HepG2 (cell line): ENCODE measurements around the gene ACSM3. TPM values are rescaled to one million over a fixed set of nuclear protein-coding genes. Genes with fewer than 3 reads are reported as not detected.
"Not testable (repeated sequence)": the region's sequence is repeated elsewhere in the genome, so short reads cannot be mapped to it uniquely, and the experiment has no call there.

ENCODE experiments used
- ATAC-seq: fragments of 200-7000 bp; cut with Tn5 transposase; 3 replicates; pipeline ENCODE4 v1.9.1; 2020; ENCODE audit warnings: mild to moderate bottlenecking, moderate library complexity
- BruUV-seq: library from RNA; stranded (reverse); fragments of 400-500 nt; replicated peaks from 2 replicates; lab custom pipeline; 2021; lab: Mats Ljungman, UMichigan
- CTCF ChIA-PET: fragments of 300-600 bp; formaldehyde crosslinking; extraction: SDS; loops from one replicate; lab custom pipeline; 2021; ENCODE audit warnings: low total read pairs, inconsistent platforms, low intra/inter-chr PET ratio; lab: Yijun Ruan, JAX
- POLR2A ChIA-PET: fragments of 350-600 bp; sonication (Branson Sonifier 250); formaldehyde crosslinking; loops from one replicate; lab custom pipeline; 2020; ENCODE audit warnings: antibody characterized with exemption, inconsistent platforms; lab: Yijun Ruan, JAX
- DNase-seq: peaks from one replicate; pipeline ENCODE4 v3.0.0-alpha.2; 2015; ENCODE audit warnings: low spot score
- FAIRE-seq: peaks from 3 replicates; lab custom pipeline; 2011; peaks lifted over from hg19 to GRCh38; lab: Jason Lieb, UNC
- H2AFZ ChIP-seq: one replicate; pipeline ENCODE4 v1.6.1; 2011; ENCODE audit warnings: low read length, inconsistent platforms
- H3K27ac ChIP-seq: fragments of 300-600 bp; 3 replicates; pipeline ENCODE4 v1.8.0; 2011; ENCODE audit warnings: mixed run types, mild to moderate bottlenecking, mixed read lengths, low read length, inconsistent platforms; ENCODE audit not compliant: insufficient read depth; ENCODE audit errors: extremely low read length
- H3K27me3 ChIP-seq, 2 experiments: fragments of 200-600 bp in 1 of 2; 2 replicates in 1 of 2; 3 replicates in 1 of 2; pipeline versions ENCODE4 v1.6.0 to v1.8.0; 2011; ENCODE audit warnings: low read length in 2 of 2, mild to moderate bottlenecking in 2 of 2, moderate library complexity in 2 of 2, inconsistent platforms in 1 of 2; ENCODE audit not compliant: insufficient read depth in 2 of 2, control insufficient read depth in 1 of 2
- H3K36me3 ChIP-seq, 2 experiments: fragments of 200-600 bp in 1 of 2; replicated peaks in 1 of 2; 2 replicates in 1 of 2; 3 replicates in 1 of 2; pipeline versions ENCODE4 v1.5.1 to v1.8.0; 2011; ENCODE audit warnings: low read length in 2 of 2, inconsistent platforms in 1 of 2; ENCODE audit not compliant: insufficient read depth in 2 of 2, control insufficient read depth in 1 of 2
- H3K4me1 ChIP-seq: 2 replicates; pipeline ENCODE4 v1.5.1; 2012; ENCODE audit warnings: low read length, inconsistent platforms; ENCODE audit not compliant: insufficient read depth
- H3K4me2 ChIP-seq: 2 replicates; pipeline ENCODE4 v1.6.0; 2011; ENCODE audit warnings: low read depth, low read length, inconsistent platforms
- H3K4me3 ChIP-seq, 3 experiments: fragments of 200-600 bp in 1 of 3; sonication (generic), shearing (Covaris generic) in 1 of 3; replicated peaks in 1 of 3; 2 replicates each; pipeline ENCODE4 v1.5.1; 2011 to 2016; ENCODE audit warnings: low read length in 3 of 3, inconsistent platforms in 2 of 3, low read depth in 2 of 3, mild to moderate bottlenecking in 2 of 3, control low read depth in 1 of 3, mixed read lengths in 1 of 3; ENCODE audit not compliant: insufficient read depth in 1 of 3
- H3K79me2 ChIP-seq: one replicate; pipeline ENCODE4 v1.6.1; 2011; ENCODE audit warnings: low read length, inconsistent platforms; ENCODE audit not compliant: insufficient read depth
- H3K9ac ChIP-seq: 2 replicates; pipeline ENCODE4 v1.6.0; 2011; ENCODE audit warnings: mild to moderate bottlenecking, low read depth, low read length, inconsistent platforms; ENCODE audit not compliant: insufficient read depth
- H3K9me3 ChIP-seq: 2 replicates; pipeline ENCODE4 v1.5.1; 2012; ENCODE audit warnings: mild to moderate bottlenecking, low read length
- H4K20me1 ChIP-seq: 2 replicates; pipeline ENCODE4 v1.6.0; 2011; ENCODE audit warnings: inconsistent platforms, mild to moderate bottlenecking, low read length, moderate library complexity; ENCODE audit not compliant: insufficient read depth
- ATF7 ChIP-seq, 2 experiments: fragments of 450-650 bp in 1 of 2; sonication (generic) in 1 of 2; formaldehyde crosslinking in 1 of 2; IDR thresholded peaks; 2 replicates each; pipeline versions ENCODE4 v1.4.0 to v1.6.1; 2016 to 2020; ENCODE audit warnings: antibody characterized with exemption in 1 of 2, mild to moderate bottlenecking in 1 of 2, missing genetic modification reagents in 1 of 2
- CEBPB ChIP-seq: IDR thresholded peaks from 2 replicates; pipeline ENCODE4 v1.6.1; 2011; ENCODE audit warnings: low read depth, low read length, improper control_type of control experiment, borderline replicate concordance
- CENPX ChIP-seq: sonication (generic); formaldehyde crosslinking; IDR thresholded peaks from 2 replicates; pipeline ENCODE4 v1.9.0; 2021; ENCODE audit warnings: mild to moderate bottlenecking, missing genetic modification reagents, moderate library complexity
- GABPA ChIP-seq, 2 experiments: IDR thresholded peaks; 2 replicates each; pipeline ENCODE4 v1.6.1; 2011 to 2016; ENCODE audit warnings: low read depth in 2 of 2, low read length in 1 of 2, missing biosample characterization in 1 of 2, missing genetic modification characterization in 1 of 2
- MAFF ChIP-seq: IDR thresholded peaks from 2 replicates; pipeline ENCODE4 v1.6.1; 2011; ENCODE audit warnings: low read depth, low read length, improper control_type of control experiment
- MAFK ChIP-seq, 2 experiments: IDR thresholded peaks in 1 of 2; conservative IDR thresholded peaks in 1 of 2; 2 replicates each; pipeline ENCODE4 v1.6.1; 2011; ENCODE audit warnings: improper control_type of control experiment in 2 of 2, low read length in 2 of 2
- RFXAP ChIP-seq: sonication (generic); formaldehyde crosslinking; IDR thresholded peaks from 2 replicates; pipeline ENCODE4 v1.4.0; 2020; ENCODE audit warnings: missing genetic modification reagents, borderline replicate concordance
- SP1 ChIP-seq, 2 experiments: fragments of 450-650 bp in 1 of 2; sonication (generic) in 1 of 2; formaldehyde crosslinking in 1 of 2; IDR thresholded peaks; 2 replicates each; pipeline versions ENCODE4 v1.4.0 to v1.6.1; 2016 to 2020; ENCODE audit warnings: missing genetic modification reagents in 1 of 2
- TSC22D2 ChIP-seq: sonication (generic); formaldehyde crosslinking; IDR thresholded peaks from 2 replicates; pipeline ENCODE4 v1.5.1; 2020; ENCODE audit warnings: missing genetic modification reagents, mild to moderate bottlenecking, borderline replicate concordance
- ZFP36L1 ChIP-seq: sonication (generic); formaldehyde crosslinking; IDR thresholded peaks from 2 replicates; pipeline ENCODE4 v1.8.0; 2022; ENCODE audit warnings: mild to moderate bottlenecking, missing genetic modification reagents, moderate library complexity
- ZFP62 ChIP-seq: sonication (generic); formaldehyde crosslinking; IDR thresholded peaks from 2 replicates; pipeline ENCODE4 v1.4.0; 2020; ENCODE audit warnings: missing genetic modification reagents
- WGBS: methylation state at CpG from one replicate; pipeline ENCODE4 v1.1.6; 2017; ENCODE audit warnings: low lambda C conversion rate; 5-methylcytosine and 5-hydroxymethylcytosine counted together
- in situ Hi-C: cut with HindIII; loops from 2 replicates; pipeline ENCODE4 v1.10.0; 2017; ENCODE audit warnings: low pct_unique_long_range_greater_than_20kb; ENCODE audit not compliant: extremely low pct_ligation_motif_present
- intact Hi-C: fragments of 100-400 bp; cut with micrococcal nuclease; formaldehyde crosslinking; loops from one replicate; pipeline ENCODE4 v1.10.0; 2022; ENCODE audit not compliant: unreplicated experiment
- polyA plus RNA-seq, 8 experiments: library from polyadenylated mRNA; depleted of rRNA in 3 of 8; stranded (reverse) in 7 of 8; unstranded in 1 of 8; fragments of >200 nt; fragmentation: Illumina TruSeq in 4 of 8; extraction: Trizol in 4 of 8; gene quantifications; 2 replicates each; pipeline versions ENCODE4 v1.2.1 to v1.2.3, GENCODE V29; 2011 to 2016; ENCODE audit warnings: low read depth in 4 of 8, missing spikeins in 1 of 8, mixed read lengths in 1 of 8; ENCODE audit not compliant: insufficient read depth in 1 of 8
- total RNA-seq, 5 experiments: library from RNA; depleted of rRNA; stranded (reverse); fragments of >200 nt; fragmentation: Illumina TruSeq; extraction: Trizol; gene quantifications; 2 replicates each; pipeline ENCODE4 v1.2.3, GENCODE V29; 2016; ENCODE audit warnings: low read depth in 1 of 5

The ACSM3 gene
- total and polyA plus RNA-seq, 2 of the 13 experiments (the other 11 are each of a cell fraction or from before 2014, with no cell fraction given), result 74.0 to 108 TPM

DNA sequence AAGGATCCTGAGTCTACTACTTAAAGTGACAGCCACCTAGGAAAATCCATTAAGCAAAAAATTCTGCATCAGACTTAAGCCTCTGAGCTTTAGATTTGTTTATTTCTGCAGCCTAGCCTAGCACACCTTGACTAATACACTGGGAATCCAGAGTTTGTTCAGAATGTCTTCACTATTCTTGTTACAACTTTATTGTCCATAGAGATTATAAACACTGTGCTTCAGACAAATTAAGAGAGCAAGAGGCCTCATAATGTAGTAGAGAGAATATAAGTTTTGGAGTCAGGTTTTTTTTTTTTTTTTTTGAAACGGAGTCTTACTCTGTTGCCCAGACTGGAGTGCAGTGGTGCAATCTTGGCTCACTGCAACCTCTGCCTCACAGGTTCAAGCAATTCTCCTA lies 13.3 kb upstream of the ACSM3 start (continued):
- TF ChIP-seq ZFP36L1 (CRISPR knock-in tag), result no peak
- TF ChIP-seq RFXAP (CRISPR knock-in tag), result no peak
- TF ChIP-seq, all 625 proteins: peak for 0

DNA sequence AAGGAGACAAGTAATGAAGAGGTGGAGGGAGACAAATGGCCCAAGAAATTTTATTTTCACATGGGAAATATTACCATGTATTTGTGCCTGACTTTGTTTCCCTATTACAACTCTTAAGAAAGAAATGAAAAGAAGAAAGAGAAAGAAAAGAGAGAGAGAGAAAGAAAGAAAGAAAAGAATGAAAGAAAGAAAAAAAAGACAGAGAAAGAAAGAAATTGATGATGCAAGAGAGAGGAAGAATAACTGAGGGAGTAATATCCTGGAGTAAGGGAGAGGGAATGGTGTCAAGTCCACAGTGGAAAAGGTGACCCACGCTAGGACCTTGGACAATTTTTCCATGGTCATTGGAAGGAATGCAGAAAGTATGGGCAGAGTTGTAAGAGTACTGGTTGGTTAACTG lies 10.1 kb upstream of the ACSM3 start:
- in situ Hi-C loops, result no loop called here
- Histone ChIP-seq H3K27ac (no peak overlapping the region), H3K27me3 (no peaks in the 10 kb centered on the region), H3K9me3 (no peaks in the 10 kb centered on the region), H3K4me2 (no peak overlapping the region), H4K20me1 (no peaks in the 10 kb centered on the region), H3K79me2 (no peaks in the 10 kb centered on the region), H3K4me1 (no peaks in the 10 kb centered on the region), H3K9ac (no peak overlapping the region), H3K4me3 (no peak overlapping the region), H2AFZ (no peak overlapping the region), H3K36me3 (no peaks in the 10 kb centered on the region)
- 78% methylated on average over 1 of the region's 1 CpG for WGBS
- ATAC-seq, result no peak
- intact Hi-C loops, result no loop called here
- no peak for FAIRE-seq
- BruUV-seq, result no TSS peak
- no peak for DNase-seq
- ChIA-PET POLR2A (no interaction called here), CTCF (no interaction called here)
- TF ChIP-seq SP1 (IDR thresholded peaks at IDR 0.05) (0 out of 2 replicates have a peak, but pooled peaks have one; percentile 41), SP1 (CRISPR knock-in tag; IDR thresholded peaks at IDR 0.05) (no peak), GABPA (IDR thresholded peaks at IDR 0.05; ENCODE audit: low read depth, low read length) (no peak), GABPA (CRISPR knock-in tag; IDR thresholded peaks at IDR 0.05; ENCODE audit: low read depth) (no peak), ATF7 (IDR thresholded peaks at IDR 0.05) (peak; percentile 77), ATF7 (CRISPR knock-in tag; IDR thresholded peaks at IDR 0.05) (no peak), CEBPB (peak; percentile 37; the same call in 1 of the 2 replicates)

DNA sequence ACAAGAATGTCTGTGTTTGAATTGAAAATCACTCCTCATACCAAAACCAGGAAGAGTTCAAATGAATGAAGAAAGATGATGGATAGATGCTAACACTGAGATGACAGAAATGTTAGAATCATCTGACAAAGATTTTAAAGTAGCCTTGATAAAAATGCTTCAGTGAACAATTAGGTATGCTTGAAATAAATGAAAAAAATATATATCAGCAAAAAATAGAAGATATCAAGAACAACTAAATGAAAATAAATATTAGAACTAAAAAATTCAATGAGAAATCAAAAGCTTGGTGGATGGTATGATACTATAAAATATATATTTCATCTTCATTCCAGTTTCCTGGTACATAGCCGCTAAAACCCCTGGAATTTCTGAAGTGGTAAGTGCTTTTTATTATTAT lies 8.6 kb upstream of the ACSM3 start:
- BruUV-seq, result no TSS peak
- no peak for DNase-seq
- ChIA-PET CTCF (no interaction called here), POLR2A (no interaction called here)
- Histone ChIP-seq H3K9ac (no peak overlapping the region), H3K27me3 (no peaks in the 10 kb centered on the region), H4K20me1 (no peaks in the 10 kb centered on the region), H3K4me2 (no peak overlapping the region), H3K27ac (no peak overlapping the region), H3K79me2 (no peaks in the 10 kb centered on the region), H3K4me1 (no peaks in the 10 kb centered on the region), H3K9me3 (no peaks in the 10 kb centered on the region), H3K4me3 (no peak overlapping the region), H3K36me3 (no peaks in the 10 kb centered on the region), H2AFZ (no peak overlapping the region)
- TF ChIP-seq MAFF (peak; percentile 39; the same call in 1 of the 2 replicates), ZFP62 (CRISPR knock-in tag) (no peak), CENPX (CRISPR knock-in tag) (no peak), MAFK (conservative IDR thresholded peaks at IDR 0.05 in 1 of 2, IDR thresholded peaks at IDR 0.05 in 1 of 2; ENCODE audit: low read length in 2 of 2) (peak; percentile 14 to 61; a peak in 2 of 4 replicates), TSC22D2 (CRISPR knock-in tag) (no peak)
- ATAC-seq, result no peak
- in situ Hi-C loops, result no loop called here
- 56% methylated on average over 1 of the region's 1 CpG for WGBS
- intact Hi-C loops, result no loop called here
- no peak for FAIRE-seq

DNA sequence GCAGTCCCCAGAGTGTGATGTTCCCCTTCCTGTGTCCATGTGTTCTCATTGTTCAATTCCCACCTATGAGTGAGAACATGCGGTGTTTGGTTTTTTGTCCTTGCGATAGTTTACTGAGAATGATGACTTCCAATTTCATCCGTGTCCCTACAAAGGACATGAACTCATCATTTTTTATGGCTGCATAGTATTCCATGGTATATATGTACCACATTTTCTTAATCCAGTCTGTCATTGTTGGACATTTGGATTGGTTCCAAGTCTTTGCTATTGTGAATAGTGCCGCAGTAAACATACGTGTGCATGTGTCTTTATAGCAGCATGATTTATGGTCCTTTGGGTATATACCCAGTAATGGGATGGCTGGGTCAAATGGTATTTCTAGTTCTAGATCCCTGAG lies 8.0 kb upstream of the ACSM3 start:
- intact Hi-C loops, H3K27ac ChIP-seq, H3K79me2 ChIP-seq, DNase-seq, H3K4me3 ChIP-seq, CTCF ChIA-PET, H3K4me1 ChIP-seq, H3K27me3 ChIP-seq, H3K9ac ChIP-seq, POLR2A ChIA-PET, H2AFZ ChIP-seq, ATAC-seq, H3K4me2 ChIP-seq, H3K9me3 ChIP-seq, H3K36me3 ChIP-seq, in situ Hi-C loops, FAIRE-seq, H4K20me1 ChIP-seq, BruUV-seq: not testable (repeated sequence)
- WGBS, result 92% methylated on average over 3 of the region's 5 CpGs
